CD14-positive monocyte (primary cell): ENCODE results near the gene SCD5. TPM values are rescaled to one million over a fixed set of nuclear protein-coding genes. Genes with fewer than 3 reads are reported as not detected.

Experiments used
- DNase-seq, 3 donors: peaks; one replicate each; pipeline ENCODE4 v3.0.0-alpha.2; 2011 to 2022
- H2AFZ ChIP-seq: 2 replicates; pipeline ENCODE4 v1.6.0; 2012; ENCODE audit warnings: mild to moderate bottlenecking, low read depth, low read length, inconsistent platforms; ENCODE audit not compliant: insufficient read depth, poor library complexity, severe bottlenecking
- H3K27ac ChIP-seq, 2 donors: 1 replicate in 1 of 2; 2 replicates in 1 of 2; pipeline ENCODE4 v1.5.1; 2012 to 2013; ENCODE audit warnings: low read length in 2 of 2, control low read depth in 1 of 2, inconsistent platforms in 1 of 2, low read depth in 1 of 2, mild to moderate bottlenecking in 1 of 2
- H3K27me3 ChIP-seq, 2 donors: one replicate each; pipeline versions ENCODE4 v1.6.0 to v1.6.1; 2011 to 2013; ENCODE audit warnings: low read length in 2 of 2; ENCODE audit not compliant: control insufficient read depth in 2 of 2, insufficient read depth in 2 of 2
- H3K36me3 ChIP-seq, 2 donors: replicated peaks in 1 of 2; 1 replicate in 1 of 2; 2 replicates in 1 of 2; pipeline versions ENCODE4 v1.5.1 to v1.6.1; 2012 to 2013; ENCODE audit warnings: low read length in 2 of 2, control low read depth in 1 of 2, inconsistent platforms in 1 of 2, mild to moderate bottlenecking in 1 of 2; ENCODE audit not compliant: insufficient read depth in 2 of 2, control insufficient read depth in 1 of 2
- H3K4me1 ChIP-seq, 2 donors: 1 replicate in 1 of 2; 2 replicates in 1 of 2; pipeline versions ENCODE4 v1.5.1 to v1.6.1; 2012 to 2013; ENCODE audit warnings: low read length in 2 of 2, control low read depth in 1 of 2, inconsistent platforms in 1 of 2, mild to moderate bottlenecking in 1 of 2, moderate library complexity in 1 of 2; ENCODE audit not compliant: insufficient read depth in 2 of 2, control insufficient read depth in 1 of 2
- H3K4me2 ChIP-seq: replicated peaks from 2 replicates; pipeline ENCODE3; 2012; ENCODE audit warnings: low read length, moderate library complexity, mild to moderate bottlenecking; ENCODE audit not compliant: poor library complexity, severe bottlenecking; ENCODE audit errors: extremely low read depth
- H3K4me3 ChIP-seq, 3 experiments: fragments of 200-600 bp in 1 of 3; sonication (generic) in 1 of 3; replicated peaks in 1 of 3; 1 replicate in 2 of 3; 2 replicates in 1 of 3; pipeline ENCODE4 v1.5.1; 2011 to 2013; ENCODE audit warnings: low read length in 3 of 3, mild to moderate bottlenecking in 3 of 3, control low read depth in 2 of 3, low read depth in 2 of 3, inconsistent platforms in 1 of 3, moderate library complexity in 1 of 3
- H3K79me2 ChIP-seq: 2 replicates; pipeline ENCODE4 v1.6.0; 2012; ENCODE audit warnings: mild to moderate bottlenecking, control low read depth, inconsistent platforms, low read length, moderate library complexity; ENCODE audit not compliant: insufficient read depth
- H3K9ac ChIP-seq: 2 replicates; pipeline ENCODE4 v1.6.0; 2017; ENCODE audit warnings: low read length, mild to moderate bottlenecking; ENCODE audit not compliant: insufficient read depth, poor library complexity, severe bottlenecking
- H3K9me3 ChIP-seq, 2 donors: replicated peaks in 1 of 2; 1 replicate in 1 of 2; 2 replicates in 1 of 2; pipeline versions ENCODE4 v1.5.1 to v1.6.1; 2012 to 2013; ENCODE audit warnings: low read length in 2 of 2, control low read depth in 1 of 2; ENCODE audit not compliant: control insufficient read depth in 1 of 2, insufficient read depth in 1 of 2
- H4K20me1 ChIP-seq: 2 replicates; pipeline ENCODE4 v1.6.0; 2012; ENCODE audit warnings: mild to moderate bottlenecking, low read length, control low read depth, moderate library complexity; ENCODE audit not compliant: insufficient read depth
- H3K27ac Mint-ChIP-seq, 7 donors: one replicate each; pipeline ENCODE4 v1.8.0; 2020; ENCODE audit warnings: mild to moderate bottlenecking in 7 of 7, mixed read lengths in 7 of 7, moderate library complexity in 6 of 7, inconsistent platforms in 2 of 7
- H3K27me3 Mint-ChIP-seq, 3 donors: one replicate each; pipeline ENCODE4 v1.8.0; 2021 to 2022; ENCODE audit warnings: low read depth in 3 of 3, mild to moderate bottlenecking in 3 of 3, mixed read lengths in 3 of 3, moderate library complexity in 3 of 3, inconsistent platforms in 1 of 3
- H3K36me3 Mint-ChIP-seq, 2 donors: one replicate each; pipeline ENCODE4 v1.8.0; 2020; ENCODE audit warnings: mixed read lengths in 2 of 2, inconsistent platforms in 1 of 2, mild to moderate bottlenecking in 1 of 2
- H3K4me1 Mint-ChIP-seq: one replicate; pipeline ENCODE4 v1.8.0; 2020; ENCODE audit warnings: mild to moderate bottlenecking, mixed read lengths
- H3K4me3 Mint-ChIP-seq, 2 donors: one replicate each; pipeline ENCODE4 v1.8.0; 2020; ENCODE audit warnings: mild to moderate bottlenecking in 2 of 2, mixed read lengths in 2 of 2, moderate library complexity in 1 of 2
- H3K9me3 Mint-ChIP-seq, 7 donors: one replicate each; pipeline ENCODE4 v1.8.0; 2020 to 2022; ENCODE audit warnings: mixed read lengths in 7 of 7, mild to moderate bottlenecking in 6 of 7, moderate library complexity in 6 of 7, inconsistent platforms in 2 of 7
- WGBS: methylation state at CpG from one replicate; pipeline ENCODE4 v1.1.5; 2013; ENCODE audit warnings: missing lambda C conversion rate; ENCODE audit not compliant: insufficient coverage; 5-methylcytosine and 5-hydroxymethylcytosine counted together
- intact Hi-C, 2 donors: fragments of 100-400 bp; cut with micrococcal nuclease; formaldehyde crosslinking; loops; one replicate each; pipeline versions ENCODE4 v1.15.0 to v1.15.1; 2023
- polyA plus RNA-seq, 3 donors: library from polyadenylated mRNA; depleted of rRNA in 1 of 3; unstranded in 2 of 3; stranded (reverse) in 1 of 3; fragments of 300-500 nt in 2 of 3; fragments of >200 nt in 1 of 3; fragmentation: Illumina TruSeq in 2 of 3; gene quantifications; 1 replicate in 2 of 3; 2 replicates in 1 of 3; pipeline ENCODE4 v1.2.3, GENCODE V29; 2012 to 2021
- TF ChIP-seq, protein P1 (sequence below): fragments of 200-600 bp; IDR thresholded peaks from one replicate; pipeline ENCODE4 v1.8.0; 2022; ENCODE audit warnings: antibody characterized with exemption, mild to moderate bottlenecking

Gene SCD5
- polyA plus RNA-seq, 3 donors = 0.28 to 1.3 (median 0.61) TPM

GRCh38 chr4:82715731-82716617 lies 82.6 kb downstream of the SCD5 start:
- H3K27me3 Mint-ChIP-seq = no peaks in the 10 kb centered on the region
- H3K27ac Mint-ChIP-seq = peak overlapping the region in 1 of 7 donors; percentile 23

DNA sequence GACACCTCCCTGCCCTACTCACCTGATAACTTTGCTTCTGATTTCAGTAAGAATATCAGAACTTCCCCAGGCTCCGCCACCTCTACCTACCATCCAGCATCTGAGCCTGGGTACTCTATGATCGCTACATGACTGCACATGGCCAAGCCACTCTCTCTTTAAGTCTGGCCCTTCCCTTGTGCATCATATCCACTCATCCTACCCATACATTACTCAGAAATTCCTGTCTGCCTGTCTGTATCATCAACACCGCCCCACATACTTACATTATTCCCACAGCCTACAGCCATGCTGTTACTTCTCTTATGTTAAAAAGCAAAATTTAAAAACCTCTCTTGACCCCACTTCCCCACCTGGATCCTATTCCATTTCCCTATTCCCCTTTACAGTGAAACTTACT lies 84.7 kb downstream of the SCD5 start:
- Mint-ChIP-seq H3K4me3 (no peak overlapping the region), H3K36me3 (no peaks in the 10 kb centered on the region), H3K27me3 (peaks cover 0 to 4% (median 0%) of the 10 kb centered on the region in 3 donors), H3K4me1 (peaks cover 12% of the 10 kb centered on the region), H3K27ac (no peak overlapping the region), H3K9me3 (no peaks in the 10 kb centered on the region)
- Histone ChIP-seq H3K4me1 (no peaks in the 10 kb centered on the region), H3K79me2 (no peaks in the 10 kb centered on the region), H2AFZ (no peak overlapping the region), H4K20me1 (no peaks in the 10 kb centered on the region), H3K9me3 (no peaks in the 10 kb centered on the region), H3K4me3 (no peak overlapping the region), H3K36me3 (no peaks in the 10 kb centered on the region), H3K27me3 (no peaks in the 10 kb centered on the region), H3K9ac (no peak overlapping the region), H3K27ac (no peak overlapping the region), H3K4me2 (no peak overlapping the region)
- TF ChIP-seq, protein P1, sequence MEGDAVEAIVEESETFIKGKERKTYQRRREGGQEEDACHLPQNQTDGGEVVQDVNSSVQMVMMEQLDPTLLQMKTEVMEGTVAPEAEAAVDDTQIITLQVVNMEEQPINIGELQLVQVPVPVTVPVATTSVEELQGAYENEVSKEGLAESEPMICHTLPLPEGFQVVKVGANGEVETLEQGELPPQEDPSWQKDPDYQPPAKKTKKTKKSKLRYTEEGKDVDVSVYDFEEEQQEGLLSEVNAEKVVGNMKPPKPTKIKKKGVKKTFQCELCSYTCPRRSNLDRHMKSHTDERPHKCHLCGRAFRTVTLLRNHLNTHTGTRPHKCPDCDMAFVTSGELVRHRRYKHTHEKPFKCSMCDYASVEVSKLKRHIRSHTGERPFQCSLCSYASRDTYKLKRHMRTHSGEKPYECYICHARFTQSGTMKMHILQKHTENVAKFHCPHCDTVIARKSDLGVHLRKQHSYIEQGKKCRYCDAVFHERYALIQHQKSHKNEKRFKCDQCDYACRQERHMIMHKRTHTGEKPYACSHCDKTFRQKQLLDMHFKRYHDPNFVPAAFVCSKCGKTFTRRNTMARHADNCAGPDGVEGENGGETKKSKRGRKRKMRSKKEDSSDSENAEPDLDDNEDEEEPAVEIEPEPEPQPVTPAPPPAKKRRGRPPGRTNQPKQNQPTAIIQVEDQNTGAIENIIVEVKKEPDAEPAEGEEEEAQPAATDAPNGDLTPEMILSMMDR = no peak
- DNase-seq = no peak
- intact Hi-C loops = no loop called here
- WGBS = 93% methylated on average over 3 of the region's 3 CpGs

More at GRCh38 chr4:82715731-82716617, 82.6 kb downstream of the SCD5 start:
- Histone ChIP-seq H3K4me2 (no peak overlapping the region), H2AFZ (peak overlapping the region; percentile 4), H4K20me1 (no peaks in the 10 kb centered on the region), H3K79me2 (no peaks in the 10 kb centered on the region), H3K9me3 (no peaks in the 10 kb centered on the region), H3K27ac (no peak overlapping the region), H3K4me3 (no peak overlapping the region), H3K36me3 (no peaks in the 10 kb centered on the region), H3K9ac (no peak overlapping the region), H3K27me3 (no peaks in the 10 kb centered on the region), H3K4me1 (no peaks in the 10 kb centered on the region)
- no peak overlapping the region for H3K4me3 Mint-ChIP-seq
- intact Hi-C loops = no loop called here
- DNase-seq = no peak
- no peaks in the 10 kb centered on the region for H3K9me3 Mint-ChIP-seq
- peaks cover 12% of the 10 kb centered on the region for H3K4me1 Mint-ChIP-seq
- no peaks in the 10 kb centered on the region for H3K36me3 Mint-ChIP-seq
- 88% methylated on average over 7 of the region's 12 CpGs for WGBS
- TF ChIP-seq, protein P1 = no peak
